B cell (primary cell): ENCODE results near the gene TSN.

Experiments used
- EZH2 ChIP-seq: IDR thresholded peaks from 2 replicates; pipeline ENCODE4 v1.6.1; 2012; ENCODE audit warnings: borderline replicate concordance, low read depth, mild to moderate bottlenecking, moderate library complexity, low read length; ENCODE audit not compliant: insufficient read depth, poor library complexity, severe bottlenecking
- TF ChIP-seq, protein P1 (sequence below): fragments of 200-600 bp; IDR thresholded peaks from one replicate; pipeline ENCODE4 v1.8.0; 2022; ENCODE audit warnings: antibody characterized with exemption, mild to moderate bottlenecking

DNA sequence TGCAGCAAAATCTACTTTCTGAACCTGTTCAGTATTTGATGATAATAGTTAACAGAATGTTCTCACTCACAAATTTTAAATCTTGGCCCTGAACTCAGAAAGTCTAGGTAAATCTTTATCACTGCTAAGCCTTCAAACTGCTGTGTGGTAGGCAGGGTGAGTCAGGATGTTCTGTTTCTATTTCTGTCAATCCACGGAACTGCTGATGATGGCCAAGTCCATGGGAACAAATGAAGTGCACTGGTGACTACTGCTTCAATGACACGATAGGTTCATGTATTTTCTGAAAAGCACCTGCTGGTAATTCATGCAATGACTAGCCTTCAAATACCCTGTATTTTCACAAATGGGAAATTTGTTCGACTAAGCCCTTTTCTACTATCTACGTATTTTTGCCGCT lies 33.0 kb upstream of the TSN start:
- TF ChIP-seq EZH2, result no peak
- TF ChIP-seq, protein P1, sequence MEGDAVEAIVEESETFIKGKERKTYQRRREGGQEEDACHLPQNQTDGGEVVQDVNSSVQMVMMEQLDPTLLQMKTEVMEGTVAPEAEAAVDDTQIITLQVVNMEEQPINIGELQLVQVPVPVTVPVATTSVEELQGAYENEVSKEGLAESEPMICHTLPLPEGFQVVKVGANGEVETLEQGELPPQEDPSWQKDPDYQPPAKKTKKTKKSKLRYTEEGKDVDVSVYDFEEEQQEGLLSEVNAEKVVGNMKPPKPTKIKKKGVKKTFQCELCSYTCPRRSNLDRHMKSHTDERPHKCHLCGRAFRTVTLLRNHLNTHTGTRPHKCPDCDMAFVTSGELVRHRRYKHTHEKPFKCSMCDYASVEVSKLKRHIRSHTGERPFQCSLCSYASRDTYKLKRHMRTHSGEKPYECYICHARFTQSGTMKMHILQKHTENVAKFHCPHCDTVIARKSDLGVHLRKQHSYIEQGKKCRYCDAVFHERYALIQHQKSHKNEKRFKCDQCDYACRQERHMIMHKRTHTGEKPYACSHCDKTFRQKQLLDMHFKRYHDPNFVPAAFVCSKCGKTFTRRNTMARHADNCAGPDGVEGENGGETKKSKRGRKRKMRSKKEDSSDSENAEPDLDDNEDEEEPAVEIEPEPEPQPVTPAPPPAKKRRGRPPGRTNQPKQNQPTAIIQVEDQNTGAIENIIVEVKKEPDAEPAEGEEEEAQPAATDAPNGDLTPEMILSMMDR, result no peak
